Anterior cingulate cortex (tissue), 58 donors: ENCODE measurements around the gene IRX2.

Source experiments
- DNase-seq, 58 donors: peaks; one replicate each; lab custom pipeline; 2025; lab: John Stamatoyannopoulos, UW

IRX2 gene

DNA sequence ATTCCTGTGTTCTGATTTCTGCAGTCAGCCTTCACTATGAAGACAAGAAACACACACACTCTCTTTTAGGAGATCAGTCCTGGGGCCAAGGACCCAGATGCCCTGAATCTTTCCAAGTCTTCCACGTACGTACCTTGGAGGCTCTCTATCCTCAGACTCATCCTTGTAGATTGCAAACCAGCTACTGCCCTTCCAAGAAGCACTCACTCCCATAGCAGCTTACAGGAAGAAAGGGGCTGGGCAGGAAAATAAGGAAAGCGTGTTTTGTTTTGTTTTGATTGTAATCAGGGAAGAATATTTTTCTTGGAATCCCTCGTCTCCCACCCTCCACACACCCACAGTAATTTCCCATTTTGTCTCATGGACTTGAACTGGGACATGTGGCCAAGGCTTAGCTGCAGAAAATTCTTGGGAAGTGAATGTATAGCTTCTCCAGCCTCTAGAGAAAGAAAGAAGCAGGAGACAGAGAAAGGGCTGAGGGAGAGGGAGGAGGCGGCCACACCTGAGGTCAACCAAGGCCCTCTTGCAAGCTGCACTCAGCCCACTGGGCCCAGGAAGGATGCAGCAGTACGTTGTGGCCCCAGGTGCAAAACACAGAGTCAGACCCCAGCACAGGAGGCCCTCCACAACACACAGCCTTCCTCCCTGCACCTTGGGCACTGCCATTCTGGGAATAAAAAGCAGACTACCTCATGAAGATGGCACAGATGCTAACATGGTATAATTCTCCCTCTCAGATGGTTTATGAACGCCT, 29.9 kb downstream of the IRX2 start:
- DNase-seq: no peak

DNA sequence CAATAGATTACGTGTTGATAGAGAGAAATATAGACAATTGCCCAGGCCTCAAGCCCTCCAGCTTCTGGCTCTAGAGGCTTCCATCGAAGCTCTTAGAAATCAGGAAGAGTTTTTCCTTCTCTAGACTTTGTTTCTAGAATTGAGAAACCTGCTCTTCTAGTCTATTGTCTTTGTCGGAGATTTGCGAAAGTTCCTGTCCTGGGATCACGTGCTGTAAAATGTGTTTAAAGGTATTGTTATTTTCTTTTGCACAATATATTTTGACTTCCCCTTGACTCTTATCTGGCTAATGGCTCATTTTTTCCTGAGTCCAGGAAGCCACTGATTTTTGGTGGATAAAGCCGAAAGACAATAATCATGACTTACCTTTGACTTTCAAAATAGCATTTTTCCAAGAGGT, 32.1 kb downstream of the IRX2 start:
- DNase-seq: no peak

DNA sequence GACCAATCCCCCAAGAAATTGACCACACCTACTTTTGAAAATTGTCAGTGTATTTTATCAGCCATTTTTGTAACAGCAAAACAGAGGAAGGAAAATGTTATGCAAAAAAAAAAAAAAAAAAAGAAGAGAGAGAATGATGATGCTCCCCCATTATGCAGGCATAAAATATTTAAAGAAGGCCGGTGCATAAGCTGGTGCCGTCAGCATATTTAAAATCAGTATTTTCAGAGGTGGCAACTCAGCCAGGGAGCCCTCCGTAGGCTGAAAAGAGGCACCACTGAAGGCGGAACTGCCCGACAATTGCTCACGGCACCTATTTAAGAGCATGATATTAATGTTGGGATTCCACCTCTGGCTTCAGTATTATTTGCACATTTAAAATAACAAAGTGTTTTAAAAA, 33.4 kb downstream of the IRX2 start:
- no peak for DNase-seq

DNA sequence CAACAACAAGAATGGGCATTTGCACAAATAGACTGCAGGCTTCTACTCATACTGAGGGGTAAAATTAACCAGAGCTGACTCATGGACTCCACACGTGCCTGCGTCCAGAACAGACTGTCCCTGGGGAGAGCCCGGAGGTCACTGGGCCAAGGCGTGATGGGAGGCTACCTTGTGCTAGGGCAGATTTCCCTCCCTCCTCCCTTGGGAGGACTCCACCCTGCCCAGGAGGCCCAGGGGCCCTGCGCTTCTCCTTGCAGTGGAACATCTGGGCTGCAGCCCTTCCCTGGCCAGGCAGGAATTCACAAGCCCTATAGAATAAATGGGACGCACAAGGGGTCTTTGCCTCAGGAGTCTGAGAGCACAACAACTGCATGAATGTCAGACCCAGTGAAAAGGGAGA, 35.6 kb downstream of the IRX2 start:
- DNase-seq: no peak

DNA sequence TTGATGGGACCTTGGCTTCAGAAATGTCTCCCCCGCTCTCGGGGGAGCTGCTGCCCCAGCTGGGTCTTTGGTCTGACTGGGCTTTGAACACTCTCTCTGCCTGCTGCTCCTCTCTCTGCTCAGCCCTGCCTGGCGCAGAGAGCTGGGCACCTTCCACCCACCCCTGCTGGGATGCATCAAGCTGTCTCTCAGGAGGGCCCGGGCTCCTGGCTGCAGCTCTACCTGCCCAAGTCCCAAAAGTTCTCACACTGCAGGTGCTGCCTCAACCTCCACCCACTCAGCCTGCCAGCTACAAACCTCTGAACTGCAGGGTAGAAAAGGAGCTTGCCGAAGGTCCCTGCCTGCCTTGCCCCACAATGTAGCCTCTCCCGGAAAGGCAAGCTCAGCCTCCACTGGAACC, 36.7 kb downstream of the IRX2 start:
- DNase-seq: no peak

DNA sequence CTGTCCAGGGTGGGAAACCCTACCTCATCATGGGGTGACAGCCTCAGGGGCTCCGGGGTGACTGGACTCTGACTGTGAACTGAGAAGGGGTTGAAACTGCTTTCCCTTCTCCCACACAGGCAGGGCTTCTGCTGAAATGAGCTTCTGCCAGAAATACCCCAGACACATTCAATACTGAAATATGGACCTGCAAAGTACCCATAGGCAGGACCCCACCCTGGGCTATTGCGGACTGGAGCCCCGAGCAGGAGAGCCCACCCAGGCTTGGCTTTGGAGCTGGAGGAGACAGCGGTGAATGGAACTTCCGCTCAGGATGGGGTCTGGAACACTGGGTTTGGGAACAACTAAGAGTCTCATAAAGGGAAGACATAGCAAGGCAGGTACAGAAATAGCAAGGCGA, 37.5 kb downstream of the IRX2 start:
- DNase-seq: no peak

DNA sequence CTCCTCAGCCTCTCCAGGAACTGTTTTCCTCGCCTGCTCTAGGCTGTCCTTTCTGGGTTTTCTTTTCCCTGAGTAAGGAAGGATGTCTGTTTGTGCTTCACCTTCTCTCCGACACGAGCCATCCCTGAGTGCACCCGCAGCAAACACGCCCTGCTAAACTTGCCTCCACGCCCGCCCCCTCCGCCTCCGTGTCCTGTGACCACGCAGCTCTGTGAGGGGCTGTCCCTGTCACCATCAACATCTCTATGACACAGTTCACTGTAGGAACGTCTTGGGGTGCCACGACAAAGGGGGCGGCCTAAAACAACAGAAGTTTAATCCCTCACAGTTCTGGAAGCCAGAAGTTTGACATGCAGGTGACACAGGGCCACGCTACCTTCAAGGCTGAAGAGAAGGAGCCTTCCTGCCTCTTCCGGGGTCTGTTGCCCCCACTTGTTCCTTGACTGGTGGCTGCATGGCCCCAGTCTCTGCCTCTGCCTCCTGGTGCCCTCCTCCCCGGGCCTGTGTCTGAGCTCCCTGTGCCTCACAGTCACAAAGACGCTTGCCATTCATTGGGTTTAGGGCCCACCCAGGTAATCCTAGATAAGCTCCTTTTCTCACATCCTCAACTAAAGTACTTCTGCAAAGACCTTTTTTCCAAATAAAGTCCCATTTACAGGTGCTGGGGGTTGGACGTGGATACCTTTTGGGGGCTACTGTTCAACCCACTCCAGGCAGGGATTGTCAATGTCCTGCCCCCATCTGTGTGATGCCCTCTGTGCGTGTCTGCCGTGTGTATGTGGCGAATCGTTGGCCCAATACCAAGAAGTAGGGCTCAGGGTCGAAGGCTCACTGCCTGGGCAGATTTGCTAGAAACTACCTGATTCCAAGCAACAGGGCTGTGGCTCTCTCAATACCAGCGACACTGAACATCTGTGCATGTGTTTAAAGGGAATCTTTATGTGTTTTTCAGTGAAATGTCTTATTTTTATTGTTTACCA, 39.7 kb downstream of the IRX2 start:
- no peak for DNase-seq

- no peak for DNase-seq
Measured at GRCh38 chr5:2710910-2711309, 40.6 kb downstream of the IRX2 start.

DNA sequence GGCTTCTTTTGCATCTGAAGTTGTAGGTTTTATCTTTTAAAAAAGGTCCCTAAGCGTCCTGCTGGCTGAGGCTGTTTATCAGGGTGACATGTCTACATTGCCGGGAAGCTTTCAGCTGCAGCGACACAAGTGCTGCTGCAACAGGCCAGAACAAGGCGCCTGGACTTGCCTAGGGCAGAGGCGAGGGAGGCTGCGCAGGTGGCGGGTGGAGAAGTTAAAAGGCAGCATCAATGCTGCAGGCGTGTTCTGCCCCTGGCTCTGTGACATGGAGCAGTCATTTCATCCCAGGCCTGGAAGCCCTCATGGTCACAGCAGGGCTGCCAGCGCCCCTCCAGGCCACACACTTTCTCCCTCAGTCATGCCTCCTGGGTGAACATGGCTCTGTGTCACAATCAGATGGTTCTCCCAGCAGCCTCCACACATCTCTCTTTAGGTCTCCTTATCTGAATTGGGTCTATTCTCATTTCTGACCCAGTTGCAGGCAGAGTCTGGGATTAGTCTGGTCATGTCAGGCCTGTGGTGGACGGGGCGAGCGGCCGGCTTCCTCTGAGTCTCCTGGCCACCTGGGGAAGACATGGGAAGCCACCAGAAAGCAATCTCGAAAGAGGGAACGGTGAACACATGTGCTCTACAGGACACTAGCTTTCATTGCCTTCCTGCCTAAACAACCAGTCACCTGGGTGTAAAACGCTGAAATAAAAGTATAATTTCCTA, 41.3 kb downstream of the IRX2 start:
- no peak for DNase-seq

DNA sequence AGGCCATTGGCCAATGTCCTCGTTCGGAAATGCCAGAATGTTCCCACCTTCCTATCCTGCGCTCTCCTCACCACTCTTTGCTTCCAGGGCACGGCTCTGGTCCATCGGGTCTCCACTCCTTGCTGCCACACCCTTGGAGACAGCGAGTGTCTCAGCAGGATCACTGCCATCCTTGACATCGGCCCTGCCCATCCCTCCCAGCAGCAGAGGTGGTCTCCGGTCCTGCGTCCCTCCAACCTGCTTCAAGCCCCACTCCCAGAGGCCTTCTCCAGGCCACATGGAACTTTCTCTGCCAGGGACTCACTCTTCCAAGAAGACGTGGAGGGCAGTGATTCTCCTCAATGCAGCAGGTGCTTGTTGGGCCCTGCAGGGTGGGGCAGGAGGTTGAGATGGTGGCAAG, 42.7 kb downstream of the IRX2 start:
- DNase-seq: no peak

GRCh38 chr5:2708132-2708531, 43.3 kb downstream of the IRX2 start:
- no peak for DNase-seq

GRCh38 chr5:2705861-2706260, 45.6 kb downstream of the IRX2 start:
- no peak for DNase-seq

DNA sequence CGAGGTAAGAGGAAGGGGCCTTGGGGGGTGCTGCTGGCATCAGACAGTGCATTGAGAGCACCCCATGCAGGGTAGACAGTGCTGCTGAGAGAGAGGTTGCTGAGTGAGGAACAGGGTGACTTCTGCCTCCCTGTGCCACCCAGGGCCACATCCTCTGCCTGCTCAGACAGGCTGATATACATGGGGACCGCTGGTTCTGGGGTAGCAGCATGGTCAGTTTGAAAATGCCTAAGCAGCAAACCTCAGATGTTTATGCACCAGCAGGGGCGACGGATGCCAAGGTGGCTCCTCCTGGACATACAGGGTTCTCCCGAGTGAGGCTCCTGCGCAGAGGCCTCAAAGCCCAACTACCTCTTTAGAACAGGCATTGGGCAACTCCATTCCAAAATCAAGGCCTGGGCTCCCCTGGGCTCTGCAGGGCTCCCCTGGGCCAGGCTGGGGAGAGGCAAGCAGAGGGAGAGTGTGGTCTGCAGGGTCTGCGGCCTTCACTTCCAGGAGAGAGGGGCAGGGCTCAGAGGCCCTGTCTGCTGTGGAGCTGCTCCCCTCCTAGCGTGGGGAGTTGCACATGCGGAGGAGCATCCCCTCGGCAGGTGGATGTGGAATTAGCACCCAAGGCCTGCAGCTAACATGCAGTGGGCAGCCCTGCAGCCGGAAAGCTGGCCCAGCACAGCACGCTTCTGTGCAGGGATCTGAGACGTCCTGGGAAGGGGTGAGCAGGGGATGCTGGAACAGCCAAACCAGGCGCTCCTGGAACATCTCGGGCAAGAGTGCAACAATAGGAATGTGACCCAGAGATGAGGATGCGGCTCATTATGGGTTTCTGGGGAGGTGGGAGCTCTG, 46.5 kb downstream of the IRX2 start:
- no peak for DNase-seq

- no peak for DNase-seq
Measured at GRCh38 chr5:2704111-2704510, 47.4 kb downstream of the IRX2 start.

- no peak for DNase-seq
Measured at GRCh38 chr5:2703615-2704014, 47.9 kb downstream of the IRX2 start.

- no peak for DNase-seq
Measured at GRCh38 chr5:2703041-2703440, 48.4 kb downstream of the IRX2 start.

DNA sequence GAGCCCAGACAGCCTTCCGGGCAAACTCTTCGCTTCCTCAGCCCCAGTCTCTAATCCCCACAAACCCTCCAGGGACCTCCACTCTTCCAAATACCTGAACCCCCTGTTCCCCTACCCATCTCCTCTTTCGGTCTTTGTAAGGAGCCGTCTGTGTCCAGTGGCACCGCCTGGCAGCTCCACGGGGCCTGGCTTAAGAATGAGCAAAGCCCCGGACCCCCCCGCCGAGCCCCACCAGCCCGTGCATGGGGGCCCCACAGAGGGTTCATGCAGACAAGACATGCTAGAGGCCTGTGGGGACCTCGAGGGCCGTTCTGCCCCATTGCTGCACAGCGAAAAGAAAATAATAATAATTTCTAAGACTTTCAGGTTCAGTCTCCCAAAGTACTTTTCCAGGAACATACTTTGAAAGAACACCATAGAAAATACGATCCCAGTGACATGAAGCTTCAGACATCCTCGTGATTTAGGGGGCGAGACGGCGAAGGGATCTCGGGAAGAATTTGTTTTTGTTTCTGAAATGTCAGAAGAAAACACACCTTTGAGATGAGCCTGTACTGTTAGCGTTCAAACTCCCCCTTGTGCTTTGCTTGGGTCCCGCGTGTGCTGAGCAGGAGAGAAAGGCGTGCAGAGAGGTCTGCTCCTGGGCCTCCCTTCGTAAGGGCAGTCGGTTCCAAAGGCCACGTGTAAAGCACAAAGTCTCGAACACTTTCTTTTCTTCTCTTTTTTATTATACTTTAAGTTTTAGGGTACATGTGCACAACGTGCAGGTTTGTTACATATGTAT, 49.2 kb downstream of the IRX2 start:
- DNase-seq: no peak

DNA sequence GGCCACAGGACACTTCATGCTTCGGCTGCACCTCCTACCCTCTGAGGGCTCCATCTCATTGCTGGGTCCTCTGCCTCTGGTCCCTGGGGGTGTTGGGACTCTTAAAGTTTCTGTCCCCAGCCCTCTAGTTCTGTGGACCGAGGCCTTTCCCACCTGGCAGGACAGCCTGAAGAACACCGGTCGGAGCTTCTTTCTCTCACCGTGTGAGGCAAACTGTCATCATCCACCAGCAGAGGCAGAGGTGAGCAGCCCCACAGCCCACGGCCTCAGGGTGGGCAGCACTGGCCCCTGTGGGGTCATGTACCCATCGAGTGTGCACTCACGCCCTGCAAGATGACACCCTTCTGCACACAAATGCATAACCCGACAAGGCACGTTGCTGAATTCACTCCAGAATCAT, 49.9 kb downstream of the IRX2 start:
- no peak for DNase-seq

GRCh38 chr5:2700876-2701275, 50.6 kb downstream of the IRX2 start:
- DNase-seq: no peak
